ENCODE measurements around the gene GLT1D1. TPM values are rescaled to one million over a fixed set of nuclear protein-coding genes. Genes with fewer than 3 reads are reported as not detected.
"Not testable (repeated sequence)": the region's sequence is repeated elsewhere in the genome, so short reads cannot be mapped to it uniquely, and the experiment has no call there.

Gene GLT1D1
- total RNA-seq, 1 experiment from 2014 or later: not detected

DNA sequence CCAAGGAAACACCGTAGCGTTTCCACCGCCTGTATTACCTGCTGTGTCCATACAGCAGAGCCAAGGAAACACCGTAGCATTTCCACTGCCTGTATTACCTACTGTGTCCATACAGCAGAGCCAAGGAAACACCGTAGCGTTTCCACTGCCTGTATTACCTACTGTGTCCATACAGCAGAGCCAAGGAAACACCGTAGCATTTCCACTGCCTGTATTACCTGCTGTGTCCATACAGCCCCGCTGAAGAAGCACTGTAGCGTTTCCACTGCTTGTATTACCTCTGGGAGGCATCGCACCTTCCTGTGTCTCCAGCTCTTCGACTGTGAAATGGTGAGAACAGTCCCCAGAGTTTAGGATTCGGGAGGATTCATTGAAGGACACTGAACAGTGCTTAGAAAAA lies 13.4 kb upstream of the GLT1D1 start:
- H3K79me2 ChIP-seq (ENCODE audit: insufficient read depth, low read length); H4K20me1 ChIP-seq (ENCODE audit: insufficient read depth); H3K4me2 ChIP-seq (ENCODE audit: low read length); intact Hi-C loops (cut with micrococcal nuclease); H3K36me3 ChIP-seq (ENCODE audit: control insufficient read depth in 1 of 2, insufficient read depth in 2 of 2, low read length in 2 of 2); ATAC-seq; H2AFZ ChIP-seq (ENCODE audit: low read depth, low read length, poor library complexity, severe bottlenecking); RAD21 ChIA-PET (ENCODE audit: low non-redundant PET in 1 of 2, low total read pairs in 2 of 2, uncharacterized antibody in 2 of 2, unreplicated experiment in 2 of 2); H3K9me3 ChIP-seq (ENCODE audit: control insufficient read depth in 1 of 2, insufficient read depth in 1 of 2, low read depth in 1 of 2, low read length in 2 of 2); H3K9me2 ChIP-seq (ENCODE audit: insufficient read depth); H3K27ac ChIP-seq (ENCODE audit: low read depth, low read length); H3K4me1 ChIP-seq (ENCODE audit: control insufficient read depth in 1 of 2, insufficient read depth in 2 of 2, low read length in 2 of 2); DNase-seq (ENCODE audit: low read depth, low spot score); H3K4me3 ChIP-seq (replicated peaks in 1 of 2; ENCODE audit: low read depth in 1 of 2, low read length in 2 of 2); H3K9ac ChIP-seq (ENCODE audit: low read length); POLR2A ChIA-PET; CTCF ChIA-PET; BruUV-seq (replicated peaks): not testable (repeated sequence)
- 0 out of 2 replicates have a peak, but pooled peaks cover 16% of the 10 kb centered on the region for H3K27me3 ChIP-seq (ENCODE audit: insufficient read depth, low read length)

DNA sequence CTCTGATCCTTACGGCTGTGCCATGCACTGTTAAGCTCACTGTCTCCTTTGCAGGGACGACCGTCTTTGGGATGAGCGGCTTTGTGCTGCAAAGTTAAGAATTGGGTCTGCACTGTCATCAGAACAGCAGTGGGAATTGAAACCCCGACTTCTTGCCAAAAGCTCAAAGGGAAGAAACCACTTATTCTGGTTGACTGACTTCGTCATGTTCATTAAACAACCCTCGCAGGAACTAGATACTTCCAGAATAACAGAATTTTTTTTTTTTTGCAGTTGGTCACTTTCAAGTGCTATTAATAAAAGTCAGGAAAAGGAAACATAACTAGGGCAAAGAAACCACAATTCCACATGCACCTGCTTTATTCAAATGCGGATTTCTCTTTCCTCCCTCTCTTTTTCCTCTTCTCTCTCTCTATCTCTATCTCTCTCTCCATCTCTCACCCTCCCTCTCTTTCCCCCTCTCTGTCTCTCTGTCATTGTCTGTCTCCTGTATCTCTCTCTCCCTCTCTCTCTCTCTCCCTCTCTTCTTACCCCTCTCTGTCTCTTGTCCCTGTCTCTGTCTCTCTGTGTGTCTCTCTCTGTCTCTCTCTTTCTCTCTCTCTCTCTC lies 12.3 kb upstream of the GLT1D1 start:
- DNase-seq (ENCODE audit: low read depth, low spot score) (no peak), ATAC-seq (no peak)
- ChIA-PET RAD21 (ENCODE audit: low non-redundant PET in 1 of 2, low total read pairs in 2 of 2, uncharacterized antibody in 2 of 2, unreplicated experiment in 2 of 2) (no interaction called here), POLR2A (no interaction called here), CTCF (no interaction called here)
- no peak overlapping the region for H3K4me3 ChIP-seq (replicated peaks in 1 of 2; ENCODE audit: low read depth in 1 of 2, low read length in 2 of 2)
- H3K9me2 ChIP-seq (ENCODE audit: insufficient read depth): no peaks in the 10 kb centered on the region
- no peaks in the 10 kb centered on the region for H4K20me1 ChIP-seq (ENCODE audit: insufficient read depth)
- no peaks in the 10 kb centered on the region for H3K79me2 ChIP-seq (ENCODE audit: insufficient read depth, low read length)
- H3K27ac ChIP-seq (ENCODE audit: low read depth, low read length): no peak overlapping the region
- intact Hi-C loops (cut with micrococcal nuclease): no loop called here
- 0 out of 2 replicates have a peak, but pooled peaks cover 16% of the 10 kb centered on the region for H3K27me3 ChIP-seq (ENCODE audit: insufficient read depth, low read length)
- no peak overlapping the region for H3K9ac ChIP-seq (ENCODE audit: low read length)
- no peak overlapping the region for H2AFZ ChIP-seq (ENCODE audit: low read depth, low read length, poor library complexity, severe bottlenecking)
- TF ChIP-seq SP1 (IDR thresholded peaks at IDR 0.05; ENCODE audit: low read depth) (no peak), ZNF274 (IDR thresholded peaks at IDR 0.05; ENCODE audit: low read depth, low read length) (no peak), YY1 (IDR thresholded peaks at IDR 0.05; ENCODE audit: extremely low read depth, insufficient replicate concordance, low read depth, low read length) (no peak), JUND (IDR thresholded peaks at IDR 0.05) (no peak), POLR2AphosphoS5 (IDR thresholded peaks at IDR 0.05; ENCODE audit: low read depth, low read length) (no peak), EZH2 (IDR thresholded peaks at IDR 0.05) (no peak), RAD21 (IDR thresholded peaks at IDR 0.05; ENCODE audit: low read depth) (no peak), SIN3A (IDR thresholded peaks at IDR 0.05; ENCODE audit: low read depth) (no peak), ZFX (IDR thresholded peaks at IDR 0.05) (no peak), FOSL1 (IDR thresholded peaks at IDR 0.05; ENCODE audit: low read depth) (no peak), CBX3 (IDR thresholded peaks at IDR 0.05; ENCODE audit: low read depth) (no peak), POLR2A (IDR thresholded peaks at IDR 0.05; ENCODE audit: borderline replicate concordance, extremely low read depth, insufficient read depth, insufficient read length) (no peak), CEBPB (IDR thresholded peaks at IDR 0.05; ENCODE audit: low read depth) (no peak), ELF1 (IDR thresholded peaks at IDR 0.05; ENCODE audit: borderline replicate concordance, low read depth) (no peak)
- TF ChIP-seq, protein P1, sequence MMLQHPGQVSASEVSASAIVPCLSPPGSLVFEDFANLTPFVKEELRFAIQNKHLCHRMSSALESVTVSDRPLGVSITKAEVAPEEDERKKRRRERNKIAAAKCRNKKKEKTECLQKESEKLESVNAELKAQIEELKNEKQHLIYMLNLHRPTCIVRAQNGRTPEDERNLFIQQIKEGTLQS (IDR thresholded peaks at IDR 0.05): no peak
- TF ChIP-seq, protein P2, sequence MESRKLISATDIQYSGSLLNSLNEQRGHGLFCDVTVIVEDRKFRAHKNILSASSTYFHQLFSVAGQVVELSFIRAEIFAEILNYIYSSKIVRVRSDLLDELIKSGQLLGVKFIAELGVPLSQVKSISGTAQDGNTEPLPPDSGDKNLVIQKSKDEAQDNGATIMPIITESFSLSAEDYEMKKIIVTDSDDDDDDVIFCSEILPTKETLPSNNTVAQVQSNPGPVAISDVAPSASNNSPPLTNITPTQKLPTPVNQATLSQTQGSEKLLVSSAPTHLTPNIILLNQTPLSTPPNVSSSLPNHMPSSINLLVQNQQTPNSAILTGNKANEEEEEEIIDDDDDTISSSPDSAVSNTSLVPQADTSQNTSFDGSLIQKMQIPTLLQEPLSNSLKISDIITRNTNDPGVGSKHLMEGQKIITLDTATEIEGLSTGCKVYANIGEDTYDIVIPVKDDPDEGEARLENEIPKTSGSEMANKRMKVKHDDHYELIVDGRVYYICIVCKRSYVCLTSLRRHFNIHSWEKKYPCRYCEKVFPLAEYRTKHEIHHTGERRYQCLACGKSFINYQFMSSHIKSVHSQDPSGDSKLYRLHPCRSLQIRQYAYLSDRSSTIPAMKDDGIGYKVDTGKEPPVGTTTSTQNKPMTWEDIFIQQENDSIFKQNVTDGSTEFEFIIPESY (IDR thresholded peaks at IDR 0.05; ENCODE audit: extremely low read depth, insufficient replicate concordance, low read length): no peak
- TF ChIP-seq, protein P3, sequence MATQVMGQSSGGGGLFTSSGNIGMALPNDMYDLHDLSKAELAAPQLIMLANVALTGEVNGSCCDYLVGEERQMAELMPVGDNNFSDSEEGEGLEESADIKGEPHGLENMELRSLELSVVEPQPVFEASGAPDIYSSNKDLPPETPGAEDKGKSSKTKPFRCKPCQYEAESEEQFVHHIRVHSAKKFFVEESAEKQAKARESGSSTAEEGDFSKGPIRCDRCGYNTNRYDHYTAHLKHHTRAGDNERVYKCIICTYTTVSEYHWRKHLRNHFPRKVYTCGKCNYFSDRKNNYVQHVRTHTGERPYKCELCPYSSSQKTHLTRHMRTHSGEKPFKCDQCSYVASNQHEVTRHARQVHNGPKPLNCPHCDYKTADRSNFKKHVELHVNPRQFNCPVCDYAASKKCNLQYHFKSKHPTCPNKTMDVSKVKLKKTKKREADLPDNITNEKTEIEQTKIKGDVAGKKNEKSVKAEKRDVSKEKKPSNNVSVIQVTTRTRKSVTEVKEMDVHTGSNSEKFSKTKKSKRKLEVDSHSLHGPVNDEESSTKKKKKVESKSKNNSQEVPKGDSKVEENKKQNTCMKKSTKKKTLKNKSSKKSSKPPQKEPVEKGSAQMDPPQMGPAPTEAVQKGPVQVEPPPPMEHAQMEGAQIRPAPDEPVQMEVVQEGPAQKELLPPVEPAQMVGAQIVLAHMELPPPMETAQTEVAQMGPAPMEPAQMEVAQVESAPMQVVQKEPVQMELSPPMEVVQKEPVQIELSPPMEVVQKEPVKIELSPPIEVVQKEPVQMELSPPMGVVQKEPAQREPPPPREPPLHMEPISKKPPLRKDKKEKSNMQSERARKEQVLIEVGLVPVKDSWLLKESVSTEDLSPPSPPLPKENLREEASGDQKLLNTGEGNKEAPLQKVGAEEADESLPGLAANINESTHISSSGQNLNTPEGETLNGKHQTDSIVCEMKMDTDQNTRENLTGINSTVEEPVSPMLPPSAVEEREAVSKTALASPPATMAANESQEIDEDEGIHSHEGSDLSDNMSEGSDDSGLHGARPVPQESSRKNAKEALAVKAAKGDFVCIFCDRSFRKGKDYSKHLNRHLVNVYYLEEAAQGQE (IDR thresholded peaks at IDR 0.05; ENCODE audit: low read depth): no peak
- no peaks in the 10 kb centered on the region for H3K4me1 ChIP-seq (ENCODE audit: control insufficient read depth in 1 of 2, insufficient read depth in 2 of 2, low read length in 2 of 2)
- BruUV-seq (replicated peaks): no TSS peak
- no peaks in the 10 kb centered on the region for H3K36me3 ChIP-seq (ENCODE audit: control insufficient read depth in 1 of 2, insufficient read depth in 2 of 2, low read length in 2 of 2)
- no peaks in the 10 kb centered on the region for H3K9me3 ChIP-seq (ENCODE audit: control insufficient read depth in 1 of 2, insufficient read depth in 1 of 2, low read depth in 1 of 2, low read length in 2 of 2)
- H3K4me2 ChIP-seq (ENCODE audit: low read length): no peak overlapping the region
